ENCODE results near the gene TNS1.

TNS1 gene

GRCh38 chr2:218031261-218031660 lies 28.5 kb upstream of the TNS1 start:
- no peaks in the 10 kb centered on the region for H3K79me2 ChIP-seq (ENCODE audit: insufficient read depth, low read length)
- no peaks in the 10 kb centered on the region for H3K9me3 ChIP-seq (ENCODE audit: insufficient read depth, low read depth, low read length)
- TF ChIP-seq CTCF (conservative IDR thresholded peaks at IDR 0.05; ENCODE audit: low read length) (no peak), EZH2phosphoT487 (IDR thresholded peaks at IDR 0.05; ENCODE audit: borderline replicate concordance) (no peak)
- H3K27me3 ChIP-seq (ENCODE audit: insufficient read depth, low read length, poor library complexity, severe bottlenecking) = no peaks in the 10 kb centered on the region
- H3K4me2 ChIP-seq (ENCODE audit: low read depth, low read length, poor library complexity, severe bottlenecking) = no peak overlapping the region
- peaks cover 3% of the 10 kb centered on the region for H3K4me1 ChIP-seq (ENCODE audit: insufficient read depth, low read length, poor library complexity, severe bottlenecking)
- H3K4me3 ChIP-seq (ENCODE audit: low read length, poor library complexity, severe bottlenecking) = no peak overlapping the region
- no peaks in the 10 kb centered on the region for H3F3A ChIP-seq (ENCODE audit: low read depth)
- H3K9me2 ChIP-seq (replicated peaks; ENCODE audit: low read depth, low read length) = no peaks in the 10 kb centered on the region
- no peaks in the 10 kb centered on the region for H4K20me1 ChIP-seq (ENCODE audit: insufficient read depth, low read length, poor library complexity, severe bottlenecking)
- no peak overlapping the region for H3K9ac ChIP-seq (ENCODE audit: low read depth, low read length, poor library complexity, severe bottlenecking)
- H2AFZ ChIP-seq (ENCODE audit: low read length) = no peak overlapping the region
- no peaks in the 10 kb centered on the region for H3K36me3 ChIP-seq (ENCODE audit: insufficient read depth, low read length)

GRCh38 chr2:218030409-218031195 lies 27.8 kb upstream of the TNS1 start:
- no peak overlapping the region for H2AFZ ChIP-seq (ENCODE audit: low read length)
- H3F3A ChIP-seq (ENCODE audit: low read depth) = no peaks in the 10 kb centered on the region
- peaks cover 3% of the 10 kb centered on the region for H3K4me1 ChIP-seq (ENCODE audit: insufficient read depth, low read length, poor library complexity, severe bottlenecking)
- no peak overlapping the region for H3K9ac ChIP-seq (ENCODE audit: low read depth, low read length, poor library complexity, severe bottlenecking)
- H4K20me1 ChIP-seq (ENCODE audit: insufficient read depth, low read length, poor library complexity, severe bottlenecking) = no peaks in the 10 kb centered on the region
- H3K4me3 ChIP-seq (ENCODE audit: low read length, poor library complexity, severe bottlenecking) = no peak overlapping the region
- no peak overlapping the region for H3K4me2 ChIP-seq (ENCODE audit: low read depth, low read length, poor library complexity, severe bottlenecking)
- no peaks in the 10 kb centered on the region for H3K27me3 ChIP-seq (ENCODE audit: insufficient read depth, low read length, poor library complexity, severe bottlenecking)
- H3K36me3 ChIP-seq (ENCODE audit: insufficient read depth, low read length) = no peaks in the 10 kb centered on the region
- H3K9me3 ChIP-seq (ENCODE audit: insufficient read depth, low read depth, low read length) = no peaks in the 10 kb centered on the region
- TF ChIP-seq EZH2phosphoT487 (IDR thresholded peaks at IDR 0.05; ENCODE audit: borderline replicate concordance) (no peak), CTCF (conservative IDR thresholded peaks at IDR 0.05; ENCODE audit: low read length) (no peak)
- no peaks in the 10 kb centered on the region for H3K9me2 ChIP-seq (replicated peaks; ENCODE audit: low read depth, low read length)
- no peaks in the 10 kb centered on the region for H3K79me2 ChIP-seq (ENCODE audit: insufficient read depth, low read length)

- no peak overlapping the region for H3K9ac ChIP-seq (ENCODE audit: low read depth, low read length, poor library complexity, severe bottlenecking)
- H3K4me2 ChIP-seq (ENCODE audit: low read depth, low read length, poor library complexity, severe bottlenecking) = no peak overlapping the region
- TF ChIP-seq EZH2phosphoT487 (IDR thresholded peaks at IDR 0.05; ENCODE audit: borderline replicate concordance) (no peak), CTCF (conservative IDR thresholded peaks at IDR 0.05; ENCODE audit: low read length) (no peak)
- no peaks in the 10 kb centered on the region for H3K9me3 ChIP-seq (ENCODE audit: insufficient read depth, low read depth, low read length)
- H2AFZ ChIP-seq (ENCODE audit: low read length) = no peak overlapping the region
- H3K27me3 ChIP-seq (ENCODE audit: insufficient read depth, low read length, poor library complexity, severe bottlenecking) = no peaks in the 10 kb centered on the region
- H3K4me3 ChIP-seq (ENCODE audit: low read length, poor library complexity, severe bottlenecking) = no peak overlapping the region
- H4K20me1 ChIP-seq (ENCODE audit: insufficient read depth, low read length, poor library complexity, severe bottlenecking) = no peaks in the 10 kb centered on the region
- H3F3A ChIP-seq (ENCODE audit: low read depth) = no peaks in the 10 kb centered on the region
- no peaks in the 10 kb centered on the region for H3K79me2 ChIP-seq (ENCODE audit: insufficient read depth, low read length)
- no peaks in the 10 kb centered on the region for H3K36me3 ChIP-seq (ENCODE audit: insufficient read depth, low read length)
- no peaks in the 10 kb centered on the region for H3K9me2 ChIP-seq (replicated peaks; ENCODE audit: low read depth, low read length)
- H3K4me1 ChIP-seq (ENCODE audit: insufficient read depth, low read length, poor library complexity, severe bottlenecking) = peaks cover 3% of the 10 kb centered on the region
Observed at GRCh38 chr2:218029366-218030360, 26.9 kb upstream of the TNS1 start.

Measured in Loucy (cell line).